H9 (cell line): ENCODE results near the gene FOXO6. TPM values are rescaled to one million over a fixed set of nuclear protein-coding genes. Genes with fewer than 3 reads are reported as not detected.

Source experiments
- DNase-seq: peaks from one replicate; pipeline ENCODE4 v3.0.0-alpha.2; 2017
- H2AFZ ChIP-seq: one replicate; pipeline ENCODE4 v1.6.1; 2013; ENCODE audit warnings: mild to moderate bottlenecking, low read length, control low read depth, moderate library complexity
- H2AK5ac ChIP-seq: 2 replicates; pipeline ENCODE4 v1.6.1; 2013; ENCODE audit warnings: low read length, control low read depth, mixed read lengths; ENCODE audit not compliant: insufficient read length
- H2BK120ac ChIP-seq: one replicate; pipeline ENCODE4 v1.6.1; 2013; ENCODE audit warnings: low read depth, mild to moderate bottlenecking, low read length, control low read depth, inconsistent platforms; ENCODE audit not compliant: poor library complexity, severe bottlenecking
- H2BK12ac ChIP-seq: 2 replicates; pipeline ENCODE4 v1.6.1; 2013; ENCODE audit warnings: low read length, control low read depth, mixed read lengths, low read depth; ENCODE audit not compliant: insufficient read length
- H2BK15ac ChIP-seq: 2 replicates; pipeline ENCODE4 v1.6.1; 2013; ENCODE audit warnings: low read depth, low read length, control low read depth
- H2BK20ac ChIP-seq: one replicate; pipeline ENCODE4 v1.6.1; 2013; ENCODE audit warnings: low read depth, mild to moderate bottlenecking, low read length, control low read depth, inconsistent platforms; ENCODE audit not compliant: poor library complexity, severe bottlenecking
- H2BK5ac ChIP-seq: 2 replicates; pipeline ENCODE4 v1.6.1; 2013; ENCODE audit warnings: low read length, control low read depth, mixed read lengths; ENCODE audit not compliant: insufficient read length
- H3K14ac ChIP-seq: 2 replicates; pipeline ENCODE4 v1.6.1; 2013; ENCODE audit warnings: low read length, control low read depth; ENCODE audit not compliant: insufficient read depth
- H3K18ac ChIP-seq: 2 replicates; pipeline ENCODE4 v1.6.1; 2013; ENCODE audit warnings: low read depth, mild to moderate bottlenecking, mixed read lengths, low read length, control low read depth; ENCODE audit not compliant: insufficient read length
- H3K23ac ChIP-seq: 2 replicates; pipeline ENCODE4 v1.6.1; 2013; ENCODE audit warnings: low read length, control low read depth, mixed read lengths, low read depth; ENCODE audit not compliant: insufficient read length
- H3K23me2 ChIP-seq: 2 replicates; pipeline ENCODE4 v1.6.1; 2013; ENCODE audit warnings: low read depth, mild to moderate bottlenecking, mixed read lengths, low read length, control low read depth; ENCODE audit not compliant: insufficient read length, poor library complexity, severe bottlenecking
- H3K27ac ChIP-seq: 2 replicates; pipeline ENCODE4 v1.5.1; 2013; ENCODE audit warnings: low read length, control low read depth, mixed read lengths, low read depth; ENCODE audit not compliant: insufficient read length
- H3K27me3 ChIP-seq: 2 replicates; pipeline ENCODE4 v1.6.1; 2013; ENCODE audit warnings: low read length, control low read depth, inconsistent platforms; ENCODE audit not compliant: insufficient read depth
- H3K4ac ChIP-seq: 2 replicates; pipeline ENCODE4 v1.6.1; 2013; ENCODE audit warnings: low read depth, mild to moderate bottlenecking, control low read depth, inconsistent platforms, low read length, moderate library complexity
- H3K4me1 ChIP-seq: 2 replicates; pipeline ENCODE4 v1.6.1; 2013; ENCODE audit warnings: low read length, control low read depth, inconsistent platforms; ENCODE audit not compliant: insufficient read depth
- H3K4me2 ChIP-seq: 2 replicates; pipeline ENCODE4 v1.6.1; 2013; ENCODE audit warnings: low read length, control low read depth, mixed read lengths; ENCODE audit not compliant: insufficient read length, insufficient read depth
- H3K56ac ChIP-seq: 2 replicates; pipeline ENCODE4 v1.6.1; 2013; ENCODE audit warnings: low read depth, mild to moderate bottlenecking, mixed read lengths, low read length, control low read depth; ENCODE audit not compliant: insufficient read length
- H3K79me1 ChIP-seq: 2 replicates; pipeline ENCODE4 v1.6.1; 2013; ENCODE audit warnings: low read depth, mild to moderate bottlenecking, moderate library complexity, low read length, control low read depth, inconsistent platforms; ENCODE audit not compliant: insufficient read depth, poor library complexity, severe bottlenecking
- H3K79me2 ChIP-seq: 2 replicates; pipeline ENCODE4 v1.6.1; 2013; ENCODE audit warnings: low read length, control low read depth, inconsistent platforms; ENCODE audit not compliant: insufficient read depth
- H3K9ac ChIP-seq: 2 replicates; pipeline ENCODE4 v1.6.1; 2013; ENCODE audit warnings: low read length, control low read depth, mixed read lengths; ENCODE audit not compliant: insufficient read length; ENCODE audit errors: extremely low read depth
- H3K9me3 ChIP-seq: one replicate; pipeline ENCODE4 v1.6.1; 2013; ENCODE audit warnings: low read depth, low read length, inconsistent platforms; ENCODE audit not compliant: control insufficient read depth
- H3T11ph ChIP-seq: one replicate; pipeline ENCODE4 v1.6.1; 2013; ENCODE audit warnings: mild to moderate bottlenecking, low read length, control low read depth, inconsistent platforms
- H4K20me1 ChIP-seq: one replicate; pipeline ENCODE4 v1.6.1; 2013; ENCODE audit not compliant: control insufficient read depth, insufficient read length, insufficient read depth
- H4K5ac ChIP-seq: 2 replicates; pipeline ENCODE4 v1.6.1; 2013; ENCODE audit warnings: low read depth, mild to moderate bottlenecking, mixed read lengths, low read length, control low read depth; ENCODE audit not compliant: insufficient read length
- H4K8ac ChIP-seq: replicated peaks from 2 replicates; pipeline ENCODE4 v1.6.1; 2013; ENCODE audit warnings: low read length, control low read depth, mixed read lengths, low read depth; ENCODE audit not compliant: insufficient read length
- H4K91ac ChIP-seq: 2 replicates; pipeline ENCODE4 v1.6.1; 2013; ENCODE audit warnings: low read depth, mild to moderate bottlenecking, moderate library complexity, mixed read lengths, low read length, control low read depth; ENCODE audit not compliant: insufficient read length
- H3K27ac Mint-ChIP-seq, 3 experiments: 2 replicates in 2 of 3; 3 replicates in 1 of 3; pipeline ENCODE4 v1.8.0; 2020 to 2021; ENCODE audit warnings: mixed read lengths in 3 of 3, mild to moderate bottlenecking in 1 of 3, moderate library complexity in 1 of 3
- H3K27me3 Mint-ChIP-seq: 2 replicates; pipeline ENCODE4 v1.8.0; 2021; ENCODE audit warnings: low read depth, mild to moderate bottlenecking, moderate library complexity, mixed read lengths
- H3K36me3 Mint-ChIP-seq, 3 experiments: 2 replicates in 2 of 3; 3 replicates in 1 of 3; pipeline ENCODE4 v1.8.0; 2020 to 2021; ENCODE audit warnings: low read depth in 3 of 3, mixed read lengths in 3 of 3; ENCODE audit not compliant: insufficient read depth in 1 of 3
- H3K4me1 Mint-ChIP-seq, 2 experiments: 2 replicates each; pipeline ENCODE4 v1.8.0; 2020; ENCODE audit warnings: mixed read lengths in 2 of 2
- H3K4me3 Mint-ChIP-seq, 2 experiments: 2 replicates in 1 of 2; 3 replicates in 1 of 2; pipeline ENCODE4 v1.8.0; 2020 to 2021; ENCODE audit warnings: mild to moderate bottlenecking in 2 of 2, mixed read lengths in 2 of 2, moderate library complexity in 1 of 2
- H3K9me3 Mint-ChIP-seq, 2 experiments: 2 replicates in 1 of 2; 3 replicates in 1 of 2; pipeline ENCODE4 v1.8.0; 2020; ENCODE audit warnings: mild to moderate bottlenecking in 2 of 2, mixed read lengths in 2 of 2, moderate library complexity in 1 of 2
- CTCF ChIP-seq: fragments of 200-600 bp; sonication (generic); conservative IDR thresholded peaks from 3 replicates; pipeline ENCODE4 v1.8.0; 2021; ENCODE audit warnings: antibody characterized with exemption, mild to moderate bottlenecking
- WGBS: extraction: QIAGEN DNeasy Blood & Tissue Kit; methylation state at CpG from one replicate; pipeline ENCODE4 v1.1.7; 2013; ENCODE audit warnings: missing lambda C conversion rate, low lambda C conversion rate, mixed read lengths; ENCODE audit not compliant: insufficient read length; ENCODE audit errors: extremely low coverage; 5-methylcytosine and 5-hydroxymethylcytosine counted together
- total RNA-seq: library from RNA; stranded (reverse); gene quantifications from 2 replicates; pipeline ENCODE4 v1.2.1, GENCODE V29; 2021

FOXO6 gene
- total RNA-seq, 1 experiment from 2014 or later: 0.83 TPM

- Histone ChIP-seq H3K9me3 (no peaks in the 10 kb centered on the region), H3K27me3 (no peaks in the 10 kb centered on the region), H3K23me2 (peaks cover 2% of the 10 kb centered on the region), H2BK12ac (no peak overlapping the region), H3K4ac (no peak overlapping the region), H2BK120ac (no peak overlapping the region), H3K4me2 (no peak overlapping the region), H4K91ac (no peak overlapping the region), H2BK15ac (no peak overlapping the region), H2BK5ac (no peak overlapping the region), H3K79me1 (no peaks in the 10 kb centered on the region), H3K27ac (no peak overlapping the region), H3K23ac (no peak overlapping the region), H3K9ac (no peak overlapping the region), H2AFZ (no peak overlapping the region), H3K18ac (no peak overlapping the region), H3K14ac (no peak overlapping the region), H3K56ac (no peak overlapping the region), H4K5ac (no peak overlapping the region), H3T11ph (no peak overlapping the region), H2BK20ac (no peak overlapping the region), H2AK5ac (no peak overlapping the region), H4K20me1 (no peaks in the 10 kb centered on the region), H4K8ac (no peak overlapping the region), H3K4me1 (no peaks in the 10 kb centered on the region; the same call in 1 of the 2 replicates), H3K79me2 (no peaks in the 10 kb centered on the region)
- no peak for DNase-seq
- Mint-ChIP-seq H3K27me3 (peaks cover 32% of the 10 kb centered on the region), H3K4me1 (peaks cover 37 to 42% of the 10 kb centered on the region in 2 experiments), H3K36me3 (no peaks in the 10 kb centered on the region), H3K27ac (no peak overlapping the region), H3K9me3 (no peaks in the 10 kb centered on the region; a peak in 1 of 5 replicates), H3K4me3 (no peak overlapping the region)
- TF ChIP-seq CTCF: no peak
- no CpG with 5 or more reads among the region's 6 CpGs for WGBS
Measured at GRCh38 chr1:41355761-41356160, 5.5 kb upstream of the FOXO6 start.
